Stimulated activated CD8-positive, alpha-beta memory T cell treated with anti-CD3 and anti-CD28 coated beads, Interleukin-15, amount 100 ng/mL, for 1 hour (primary cell): ENCODE data around the gene BCL2.
"Not testable (repeated sequence)": the region's sequence is repeated elsewhere in the genome, so short reads cannot be mapped to it uniquely, and the experiment has no call there.

Experiments
- DNase-seq: peaks from one replicate; pipeline ENCODE4 v3.0.0-alpha.2; 2020; ENCODE audit warnings: low read depth

The BCL2 gene

DNA sequence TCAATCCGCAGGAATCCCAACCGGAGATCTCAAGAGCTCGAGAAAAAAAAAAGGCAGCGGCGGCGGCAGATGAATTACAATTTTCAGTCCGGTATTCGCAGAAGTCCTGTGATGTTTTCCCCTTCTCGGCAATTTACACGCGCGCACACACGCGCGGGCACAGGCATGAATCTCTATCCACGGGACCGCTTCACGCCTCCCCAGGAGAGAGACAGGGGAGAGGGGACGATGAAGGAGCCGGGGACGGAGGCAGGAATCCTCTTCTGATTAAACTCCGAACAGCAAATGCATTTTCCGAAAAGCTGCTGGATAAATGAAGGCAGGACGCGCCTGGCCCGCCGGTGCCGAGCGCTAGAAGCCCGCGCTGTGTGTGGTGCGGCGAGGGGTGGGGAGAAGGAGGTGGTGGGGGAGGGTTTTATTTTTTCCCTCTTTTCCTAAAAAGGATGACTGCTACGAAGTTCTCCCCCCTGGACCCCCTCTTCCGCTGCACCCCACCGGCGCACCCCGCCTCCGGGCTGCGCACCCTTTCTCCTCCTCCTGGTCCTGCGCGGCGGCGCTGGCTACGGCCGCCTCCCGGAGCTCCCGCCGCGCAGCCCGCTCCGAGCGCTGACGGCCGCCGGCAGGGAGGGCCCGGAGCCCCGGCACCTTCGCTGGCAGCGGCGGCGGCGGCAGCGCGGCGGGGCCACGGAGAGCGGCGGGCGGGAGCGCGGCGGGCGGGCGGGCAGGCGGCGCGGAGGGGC lies at the start of gene BCL2:
Gene BCL2 (minus strand): TSS at position 387 of the 740 bp plus-strand sequence.
- DNase-seq, result no peak

DNA sequence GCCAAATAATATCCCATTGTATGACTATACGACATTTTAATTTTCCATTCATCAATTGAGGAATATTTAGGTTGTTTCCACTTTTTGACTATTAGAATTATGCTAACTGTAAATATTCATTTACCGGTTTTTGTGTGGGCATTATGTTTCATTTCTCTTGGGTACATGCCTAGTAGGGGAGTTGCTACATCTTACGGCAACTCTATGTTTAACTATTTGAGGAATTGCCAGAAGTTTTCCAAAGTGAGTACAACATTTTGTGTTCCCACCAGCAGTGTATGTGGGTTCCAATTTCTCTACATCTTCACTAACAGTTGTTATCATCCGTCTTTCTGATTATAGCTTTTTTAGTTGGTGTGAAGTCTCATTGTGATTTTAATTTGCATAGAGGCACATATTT lies 49.0 kb upstream of the BCL2 start:
- DNase-seq, result no peak

DNA sequence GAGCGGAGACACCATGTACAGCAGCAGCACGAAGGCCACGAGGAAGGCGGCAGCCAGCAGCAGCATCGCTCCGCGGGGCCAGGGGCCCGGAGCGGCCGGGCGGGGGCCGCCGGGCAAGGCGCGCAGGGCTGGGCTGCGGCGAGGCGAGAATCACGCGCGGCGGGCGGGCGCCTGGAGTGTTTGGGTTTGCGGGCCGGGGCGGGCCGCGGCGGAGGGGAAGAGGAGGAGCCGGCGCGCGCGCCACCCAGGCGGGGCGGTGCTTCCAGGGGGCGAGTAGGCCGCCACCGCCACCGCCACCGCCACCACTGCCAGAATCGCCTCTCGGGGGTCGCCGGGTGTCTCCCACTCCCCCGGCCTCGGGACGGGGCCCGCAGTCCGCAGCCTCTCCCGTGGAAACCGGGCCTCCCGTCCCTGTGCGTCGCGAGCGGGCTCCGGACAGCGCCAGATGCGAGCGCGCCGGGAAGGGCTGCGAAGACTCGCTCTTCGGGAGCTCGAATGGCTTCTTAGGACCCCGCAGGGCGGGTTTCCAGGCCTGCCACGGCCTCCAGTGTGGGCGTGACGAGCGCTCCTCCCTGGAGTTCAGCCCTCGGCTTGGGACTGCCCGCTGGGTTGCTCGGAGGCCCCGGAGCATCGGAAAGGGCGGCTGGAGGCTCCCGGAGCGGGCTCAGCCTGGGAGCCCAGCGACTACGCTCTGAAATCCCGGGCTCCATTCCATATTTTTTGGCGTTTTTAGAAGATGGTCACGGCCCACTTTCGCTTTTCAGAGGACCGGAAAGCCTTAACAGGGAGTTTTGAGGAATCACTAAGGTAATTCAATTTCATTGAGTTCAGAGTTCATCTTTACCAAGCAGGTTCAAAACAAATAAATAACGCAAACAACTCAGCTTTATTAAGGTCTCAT lies 47.7 kb upstream of the BCL2 start, which contains the start of gene KDSR:
Gene KDSR (minus strand): TSS at position 154 of the 901 bp plus-strand sequence. CDS start 88 bp downstream, at position 66.
- peak; percentile 62 for DNase-seq

DNA sequence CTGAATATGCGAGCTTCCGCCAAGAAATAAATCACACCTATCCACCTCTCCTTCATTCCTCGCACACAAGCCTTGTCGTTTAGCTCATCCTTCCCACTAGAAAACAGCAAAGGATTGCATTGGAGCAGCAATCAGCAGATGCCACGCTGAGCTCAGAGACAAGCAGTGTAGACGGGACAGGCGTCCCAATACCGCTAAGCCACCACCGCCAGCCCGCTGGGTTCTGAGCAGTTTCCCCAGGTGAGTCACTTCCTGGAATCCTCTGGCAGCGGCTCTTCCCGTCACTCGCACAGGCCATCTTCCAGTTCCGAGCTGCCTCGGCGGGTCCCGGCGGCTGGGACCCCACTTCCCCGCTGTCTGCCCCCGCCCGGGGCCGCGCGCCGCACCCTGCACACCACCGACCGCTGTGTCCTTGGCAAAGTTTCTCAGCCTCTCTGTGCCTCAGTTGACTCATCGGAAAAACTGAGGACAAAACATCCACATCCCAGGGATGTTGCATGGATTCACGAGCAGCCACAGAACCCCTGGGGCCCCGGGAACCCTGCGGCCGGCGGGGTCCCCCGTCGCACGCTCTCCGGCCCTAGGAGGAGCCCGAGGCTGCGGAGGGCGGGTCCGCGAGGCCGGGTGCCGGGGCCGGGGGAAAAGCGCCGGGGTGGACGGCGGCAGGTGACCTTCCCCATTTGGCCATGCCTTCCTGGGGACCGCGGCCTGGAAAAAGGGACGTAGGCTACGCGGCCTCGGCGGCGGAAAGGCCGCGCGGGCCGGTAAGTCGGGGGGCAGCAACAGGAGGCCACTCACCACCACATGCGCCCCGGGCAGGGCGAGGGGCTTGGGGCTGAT lies 46.9 kb upstream of the BCL2 start:
- DNase-seq, result peak; percentile 46

DNA sequence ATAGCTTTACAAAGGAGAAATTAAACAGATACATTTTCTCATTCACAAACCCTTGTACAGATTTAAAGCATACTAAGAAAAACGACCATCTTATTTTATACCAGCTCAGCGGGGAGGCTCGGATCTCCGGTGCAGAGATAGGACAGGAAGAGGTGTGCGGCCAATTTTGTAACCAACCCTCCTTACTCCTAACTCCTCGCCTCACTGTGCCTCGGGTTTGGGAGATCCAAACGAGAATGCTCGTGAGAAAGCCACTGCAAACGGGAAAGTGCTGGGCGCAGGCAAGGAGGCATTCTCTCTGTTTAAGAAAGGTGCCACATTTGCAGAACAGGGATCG lies 46.3 kb upstream of the BCL2 start:
- no peak for DNase-seq

DNA sequence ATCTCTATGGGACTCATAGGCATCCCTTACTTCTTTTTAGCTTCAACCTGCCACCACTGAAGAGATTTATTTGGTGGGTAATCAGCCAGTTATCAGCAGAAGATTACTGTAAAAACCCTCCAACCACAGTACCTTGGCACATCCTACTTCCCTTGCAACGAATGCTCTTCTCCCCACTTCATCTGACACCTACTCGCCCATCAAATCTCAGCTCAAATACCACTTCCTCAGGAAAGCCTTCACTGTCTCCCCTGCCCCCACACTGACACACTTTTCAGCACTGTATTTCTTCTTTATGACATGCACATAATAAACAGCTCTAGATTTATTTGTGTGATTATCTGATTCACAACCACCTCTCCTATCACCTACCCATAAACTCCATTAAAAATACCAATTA lies 44.4 kb upstream of the BCL2 start:
- no peak for DNase-seq

DNA sequence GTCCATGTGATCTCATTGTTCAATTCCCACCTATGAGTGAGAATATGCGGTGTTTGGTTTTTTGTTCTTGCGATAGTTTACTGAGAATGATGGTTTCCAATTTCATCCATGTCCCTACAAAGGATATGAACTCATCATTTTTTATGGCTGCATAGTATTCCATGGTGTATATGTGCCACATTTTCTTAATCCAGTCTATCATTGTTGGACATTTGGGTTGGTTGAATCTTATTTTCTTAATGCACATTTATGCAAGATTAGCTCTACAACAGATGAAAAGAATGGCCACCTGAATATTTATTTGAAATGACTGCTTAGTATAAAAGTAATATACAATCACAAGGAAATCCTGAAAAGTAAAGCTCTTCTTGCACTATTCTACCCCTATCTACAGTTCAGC lies 43.9 kb upstream of the BCL2 start:
- DNase-seq, result not testable (repeated sequence)

DNA sequence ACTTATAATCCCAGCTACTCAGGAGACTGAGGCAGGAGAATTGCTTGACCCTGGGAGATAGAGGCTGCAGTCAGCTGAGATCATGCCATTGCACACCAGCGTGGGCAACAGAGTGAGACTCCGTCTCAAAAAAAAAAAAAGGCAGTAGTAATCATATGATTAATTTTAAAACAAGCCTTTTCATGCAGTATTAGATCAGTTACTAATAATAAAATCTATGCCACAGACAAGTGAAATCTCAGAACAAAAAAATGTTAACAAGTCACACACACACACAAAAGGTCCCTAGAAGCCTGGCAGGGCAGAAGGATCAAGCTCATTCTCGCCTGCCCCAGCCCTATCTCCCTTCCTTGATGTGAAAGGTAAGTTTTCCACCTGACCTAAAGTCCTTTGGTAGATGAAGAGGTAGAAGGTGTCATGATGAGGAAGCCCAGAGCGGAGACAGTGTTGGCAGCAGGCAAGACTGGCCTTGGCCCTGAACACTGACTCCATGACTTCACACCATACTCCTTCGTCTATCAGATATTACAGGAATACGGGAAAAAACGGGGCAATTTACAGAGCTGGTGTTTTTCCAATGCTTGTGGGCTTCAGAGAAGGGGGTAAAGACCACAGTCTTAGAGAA lies 36.8 kb upstream of the BCL2 start:
- no peak for DNase-seq

DNA sequence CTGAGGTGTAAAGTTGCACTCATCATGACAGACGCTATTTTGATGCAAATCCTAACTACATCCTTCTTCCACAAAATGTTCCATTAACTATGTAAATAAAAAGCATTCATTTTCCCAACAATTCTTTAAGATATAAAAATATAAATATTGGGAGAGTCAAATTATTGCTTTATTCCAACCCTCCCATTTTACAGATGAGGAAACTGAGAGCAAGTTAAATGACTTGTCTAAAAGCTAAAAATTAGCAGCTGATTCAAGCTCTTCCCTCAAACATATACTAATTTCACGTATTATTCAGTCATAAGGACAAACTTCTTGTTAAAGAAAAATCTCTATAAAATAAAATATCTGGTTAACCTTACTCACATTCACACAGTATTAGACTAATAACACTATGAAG lies 30.7 kb upstream of the BCL2 start:
- no peak for DNase-seq

DNA sequence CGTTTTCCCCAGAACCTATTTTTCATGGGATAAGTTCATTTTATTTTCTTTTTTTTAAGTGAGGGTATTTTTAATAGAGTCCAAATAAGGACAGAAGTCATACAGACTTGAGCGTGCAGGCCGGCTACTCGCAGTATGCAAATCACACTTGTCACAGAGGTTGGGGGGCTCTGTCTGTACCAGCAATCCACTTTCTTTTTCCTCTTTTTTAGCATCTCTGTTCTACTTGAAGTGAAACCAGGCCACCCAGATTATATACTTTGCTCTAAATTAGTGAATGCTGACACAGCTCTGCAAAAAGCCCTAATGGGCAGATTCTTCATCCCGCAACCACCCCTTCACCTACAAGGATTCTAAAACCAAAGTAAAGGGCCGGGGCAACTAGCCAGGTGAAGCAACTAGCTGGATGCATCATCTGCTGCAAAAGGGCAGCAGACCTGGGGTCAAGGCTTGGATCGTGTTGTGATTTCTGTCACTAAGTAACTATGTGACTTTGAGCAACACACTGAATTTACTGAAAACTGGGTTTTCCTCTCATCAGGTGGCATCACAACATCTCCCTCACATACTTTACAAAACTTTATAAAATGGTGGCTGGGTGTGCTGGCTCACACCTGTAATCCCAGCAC lies 29.1 kb upstream of the BCL2 start:
- DNase-seq, result no peak

DNA sequence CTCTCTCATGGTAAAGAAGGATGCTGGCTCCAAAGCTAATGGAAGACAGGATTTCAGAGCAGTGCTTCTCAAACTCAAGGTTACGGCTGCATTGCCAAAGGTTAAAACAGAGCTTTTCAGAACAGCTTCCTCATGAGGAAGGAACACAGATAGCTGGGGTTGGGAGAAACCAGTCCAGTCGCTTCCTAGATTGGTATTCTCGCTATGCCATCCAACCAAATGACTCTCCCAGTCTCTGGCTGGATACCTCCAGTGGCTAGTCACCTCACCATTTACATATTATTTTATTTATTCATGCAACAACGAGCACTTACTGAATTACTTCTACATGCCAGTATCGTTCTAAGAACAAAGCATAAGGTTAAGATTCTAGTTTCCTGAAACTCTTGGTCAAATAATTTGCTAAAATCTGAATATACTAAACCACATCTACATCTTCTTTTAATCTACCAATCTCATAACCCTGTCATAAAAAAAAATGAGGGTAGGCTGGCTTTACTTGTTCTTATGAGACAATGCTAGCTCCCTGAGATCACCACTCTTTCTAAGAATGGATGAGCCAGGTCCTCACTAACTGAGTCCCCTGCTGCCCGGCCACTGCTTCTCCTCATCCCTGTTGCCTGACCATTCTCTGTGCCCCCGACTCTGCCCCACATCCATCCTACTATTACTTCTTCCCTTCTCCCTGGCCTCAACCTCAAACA lies 27.1 kb upstream of the BCL2 start:
- no peak for DNase-seq

DNA sequence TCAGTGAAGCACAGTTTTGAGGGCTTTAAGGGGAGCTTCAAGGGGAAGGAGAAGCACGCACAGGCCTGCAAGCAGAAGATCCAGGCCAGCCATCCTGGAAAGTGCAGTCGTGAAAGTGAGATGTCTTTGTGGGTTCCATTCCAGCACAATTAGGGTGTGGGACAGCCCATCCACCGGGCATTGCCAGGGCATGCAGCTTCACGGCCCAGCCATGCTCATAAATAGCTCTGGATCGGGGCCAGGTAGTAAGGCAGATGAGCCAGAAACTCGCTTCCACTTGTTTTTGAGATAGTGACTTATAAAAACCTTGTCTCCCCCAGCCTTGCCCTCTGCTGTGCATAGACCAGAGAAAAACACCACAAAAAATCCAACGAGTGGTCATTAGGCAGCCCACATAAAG lies 26.5 kb upstream of the BCL2 start:
- DNase-seq, result no peak

DNA sequence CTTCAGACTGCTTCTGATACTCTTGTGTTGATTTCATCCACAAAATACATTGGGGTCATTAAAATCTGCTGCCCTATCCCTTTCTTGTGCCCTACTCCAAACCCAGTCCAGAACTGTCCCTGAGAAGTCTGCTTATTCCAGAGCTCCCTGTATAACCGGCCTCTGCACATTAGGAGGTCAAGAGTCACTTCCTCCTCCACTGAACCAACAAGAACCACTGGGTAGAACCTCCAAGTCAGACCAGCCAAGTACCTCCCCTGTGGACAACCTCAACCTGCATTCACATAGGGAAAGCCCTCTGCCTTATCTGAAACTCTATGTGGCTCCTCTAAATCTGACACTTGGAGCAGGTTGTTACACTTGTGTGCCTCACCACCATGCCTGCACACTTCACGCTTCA lies 25.3 kb upstream of the BCL2 start:
- DNase-seq, result no peak

DNA sequence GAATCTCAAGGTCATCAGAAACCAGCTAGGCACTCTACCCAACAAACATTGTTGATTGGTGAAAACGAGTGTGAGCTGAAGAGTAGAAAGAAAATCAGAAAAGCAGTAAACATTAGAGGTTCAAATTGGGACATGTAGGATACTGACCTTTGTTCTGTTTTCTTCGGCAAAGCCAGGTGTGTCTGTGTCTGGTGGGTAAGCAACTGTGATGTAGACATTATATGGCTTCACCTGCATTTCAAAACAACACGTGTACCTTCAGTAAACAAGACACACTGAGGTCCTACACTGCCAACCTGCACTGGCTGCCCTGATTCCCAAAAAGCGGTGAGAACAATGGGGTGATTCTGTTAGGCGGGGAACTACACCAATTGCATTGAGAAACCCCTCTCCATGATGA lies 24.7 kb upstream of the BCL2 start:
- DNase-seq, result no peak

DNA sequence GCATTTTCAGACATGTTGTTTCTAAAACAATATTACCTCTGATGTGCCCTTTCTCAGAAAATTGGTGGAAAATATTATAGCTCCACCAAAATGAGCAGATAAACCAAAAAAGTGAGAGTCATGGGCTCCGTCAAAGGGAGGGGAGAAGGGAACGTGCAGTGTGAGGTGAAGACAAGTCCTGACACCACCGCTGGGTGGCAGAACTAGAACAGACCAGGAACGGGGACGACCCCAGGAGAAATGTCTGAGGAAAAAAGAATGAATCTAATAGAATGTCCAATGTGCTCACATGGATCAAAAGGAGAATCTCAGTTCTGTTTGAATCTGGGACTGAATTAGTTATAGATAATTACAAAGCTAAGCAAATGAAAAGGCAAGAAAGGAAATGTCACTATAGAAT lies 22.6 kb upstream of the BCL2 start:
- no peak for DNase-seq

DNA sequence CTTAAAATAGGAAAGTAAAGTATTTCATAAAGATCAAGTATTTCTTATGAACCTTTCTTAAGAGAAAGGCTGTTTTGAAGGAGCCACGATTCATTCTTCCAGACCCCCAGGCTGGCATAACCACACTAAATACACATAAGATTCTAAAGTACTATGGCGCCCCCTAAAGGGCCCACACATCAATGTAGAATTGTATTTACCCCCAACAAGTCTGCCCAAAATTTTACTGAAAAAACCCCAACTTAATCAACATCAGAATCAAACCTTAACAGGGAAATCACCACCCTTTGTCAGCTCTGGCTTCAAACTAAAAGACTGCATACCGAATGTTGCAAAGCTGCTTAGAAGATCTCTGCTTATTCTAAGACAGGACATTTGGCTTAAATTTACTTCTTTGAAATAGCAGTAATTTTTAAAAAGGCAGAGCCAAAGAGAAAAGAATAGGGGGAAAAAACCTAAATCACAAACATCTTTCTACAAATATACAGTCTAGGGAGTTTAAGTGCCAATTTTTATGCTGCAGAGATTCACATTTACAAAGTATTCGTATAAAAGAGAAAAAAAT lies 20.4 kb upstream of the BCL2 start:
- no peak for DNase-seq

DNA sequence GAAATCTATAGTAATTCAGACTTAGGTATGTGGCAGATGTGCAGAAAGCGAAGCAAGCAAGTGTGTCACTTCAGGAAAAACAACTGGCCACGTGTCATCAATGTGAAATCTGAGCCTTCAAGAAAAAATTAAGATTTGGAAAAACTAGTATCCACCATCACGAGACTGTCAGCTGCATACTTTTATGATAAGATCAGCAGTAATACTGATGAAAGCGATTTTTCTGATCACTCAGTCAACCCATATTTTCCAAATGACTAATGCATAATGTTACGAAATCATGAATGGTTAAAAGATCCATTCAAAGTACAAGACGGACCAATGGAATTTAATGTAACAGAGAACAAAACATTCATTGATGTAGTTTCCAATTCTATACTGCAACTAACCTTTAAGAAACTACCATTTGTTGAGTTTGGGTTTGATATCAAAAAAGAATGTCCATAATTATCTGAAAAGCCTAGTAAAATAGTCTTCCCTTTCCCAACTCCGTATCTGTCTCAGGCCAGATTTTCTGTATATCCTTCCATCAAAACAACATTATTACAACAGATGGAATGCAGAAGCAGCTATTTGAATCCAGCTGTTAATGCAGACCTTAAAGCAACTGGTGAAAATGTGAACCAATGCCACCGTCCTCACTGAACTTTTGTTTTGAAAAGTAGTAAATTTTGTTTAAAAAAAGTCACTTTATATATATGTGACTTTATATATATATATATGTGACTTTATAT lies 17.0 kb upstream of the BCL2 start:
- no peak for DNase-seq

DNA sequence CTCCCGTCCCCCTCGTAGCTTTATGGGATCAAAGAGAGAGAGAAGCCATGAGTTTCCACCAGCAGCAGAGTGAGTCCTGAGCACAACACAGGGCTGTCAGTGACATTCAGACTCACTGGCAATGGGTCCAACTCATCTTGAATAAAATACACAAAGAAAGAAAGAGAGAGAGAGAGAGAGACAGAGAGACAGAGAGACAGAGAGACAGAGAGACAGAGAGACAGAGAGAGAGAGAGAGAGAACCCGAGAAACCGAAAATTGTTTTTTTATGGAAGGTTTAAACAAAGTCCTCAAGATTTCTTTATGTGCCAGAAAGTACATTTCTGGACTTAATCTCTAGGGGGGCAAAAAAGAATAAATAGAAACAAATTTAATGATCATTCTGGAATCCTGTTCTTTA lies 11.5 kb upstream of the BCL2 start:
- no peak for DNase-seq

DNA sequence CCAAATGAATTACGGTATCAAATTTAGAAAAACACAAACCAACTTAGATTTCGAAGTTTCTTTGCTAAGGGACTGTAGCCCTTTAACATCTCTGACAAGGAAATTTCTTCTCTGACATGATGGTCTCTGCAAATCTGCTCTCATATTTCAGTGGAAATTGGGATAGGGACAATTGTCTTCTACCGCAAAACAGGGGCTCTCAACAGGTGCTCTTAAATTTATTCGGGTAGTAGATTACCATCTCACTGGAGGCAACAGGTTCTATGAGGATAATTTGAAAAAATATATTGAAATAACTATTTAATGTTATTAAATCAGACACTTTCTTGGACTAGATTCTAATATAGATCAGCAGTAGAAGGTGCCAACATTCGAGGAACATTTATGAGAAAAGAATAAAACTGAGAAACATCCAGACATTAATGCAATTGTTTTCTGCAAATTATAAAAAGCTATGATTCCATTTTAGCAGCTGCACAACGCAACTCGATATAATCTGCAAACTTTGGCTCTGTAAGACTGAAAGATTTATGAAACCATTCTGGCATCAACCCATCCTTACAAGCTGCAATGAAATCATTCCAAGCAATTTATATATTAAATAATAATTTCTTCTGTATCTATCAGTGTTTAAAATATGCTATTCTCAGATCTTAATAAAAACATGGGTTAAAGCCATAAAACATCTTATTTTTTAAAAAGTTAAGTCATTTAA lies 10.0 kb upstream of the BCL2 start:
- no peak for DNase-seq
